Trophoblast cell (in vitro differentiated cells and primary cell): ENCODE results near the gene TENM4.

Source experiments
- DNase-seq, 2 donors: peaks; one replicate each; pipeline ENCODE4 v3.0.0-alpha.2; 2016
- H2AFZ ChIP-seq: 2 replicates; pipeline ENCODE4 v1.6.1; 2013; ENCODE audit warnings: low read length, moderate library complexity, mild to moderate bottlenecking; ENCODE audit not compliant: insufficient read depth, poor library complexity
- H2AK5ac ChIP-seq: 2 replicates; pipeline ENCODE4 v1.6.1; 2013; ENCODE audit warnings: mild to moderate bottlenecking, low read length
- H2BK120ac ChIP-seq: 2 replicates; pipeline ENCODE4 v1.6.1; 2013; ENCODE audit warnings: low read length, mild to moderate bottlenecking, moderate library complexity; ENCODE audit not compliant: insufficient read depth, poor library complexity
- H2BK12ac ChIP-seq: 2 replicates; pipeline ENCODE4 v1.6.1; 2013; ENCODE audit warnings: mild to moderate bottlenecking, low read length, moderate library complexity
- H2BK5ac ChIP-seq: 2 replicates; pipeline ENCODE4 v1.6.1; 2013; ENCODE audit warnings: low read length, low read depth, moderate library complexity, mild to moderate bottlenecking; ENCODE audit not compliant: poor library complexity
- H3K14ac ChIP-seq: 2 replicates; pipeline ENCODE4 v1.6.1; 2013; ENCODE audit warnings: mild to moderate bottlenecking, low read length
- H3K18ac ChIP-seq: 2 replicates; pipeline ENCODE4 v1.6.1; 2013; ENCODE audit warnings: mild to moderate bottlenecking, low read length
- H3K23ac ChIP-seq: 2 replicates; pipeline ENCODE4 v1.6.1; 2013; ENCODE audit warnings: low read length
- H3K27ac ChIP-seq: 2 replicates; pipeline ENCODE4 v1.5.1; 2013; ENCODE audit warnings: low read depth, mild to moderate bottlenecking, inconsistent platforms, low read length, moderate library complexity
- H3K27me3 ChIP-seq: 2 replicates; pipeline ENCODE4 v1.6.1; 2013; ENCODE audit warnings: inconsistent platforms, mild to moderate bottlenecking, low read length, moderate library complexity; ENCODE audit not compliant: insufficient read depth
- H3K36me3 ChIP-seq, 2 experiments: 1 replicate in 1 of 2; 2 replicates in 1 of 2; pipeline ENCODE4 v1.6.1; 2013; ENCODE audit warnings: low read length in 2 of 2, mild to moderate bottlenecking in 2 of 2, moderate library complexity in 1 of 2; ENCODE audit not compliant: insufficient read depth in 2 of 2, control insufficient read depth in 1 of 2
- H3K4ac ChIP-seq: 2 replicates; pipeline ENCODE4 v1.6.1; 2013; ENCODE audit warnings: low read depth, mild to moderate bottlenecking, low read length, moderate library complexity
- H3K4me1 ChIP-seq, 2 experiments: 1 replicate in 1 of 2; 2 replicates in 1 of 2; pipeline ENCODE4 v1.6.1; 2013; ENCODE audit warnings: low read length in 2 of 2, mild to moderate bottlenecking in 2 of 2, moderate library complexity in 1 of 2; ENCODE audit not compliant: insufficient read depth in 2 of 2, control insufficient read depth in 1 of 2
- H3K4me2 ChIP-seq: 2 replicates; pipeline ENCODE4 v1.6.1; 2013; ENCODE audit warnings: inconsistent platforms, mild to moderate bottlenecking, low read length, moderate library complexity
- H3K4me3 ChIP-seq: 2 replicates; pipeline ENCODE4 v1.5.1; 2013; ENCODE audit warnings: mild to moderate bottlenecking, low read depth, low read length, inconsistent platforms
- H3K79me1 ChIP-seq: one replicate; pipeline ENCODE4 v1.6.1; 2013; ENCODE audit warnings: low read length
- H3K79me2 ChIP-seq: 2 replicates; pipeline ENCODE4 v1.6.1; 2013; ENCODE audit warnings: low read length, mild to moderate bottlenecking; ENCODE audit not compliant: control insufficient read depth, insufficient read depth, poor library complexity
- H3K9ac ChIP-seq: 2 replicates; pipeline ENCODE4 v1.6.1; 2013; ENCODE audit warnings: mild to moderate bottlenecking, low read length
- H3K9me3 ChIP-seq: 2 replicates; pipeline ENCODE4 v1.6.1; 2013; ENCODE audit warnings: low read depth, mild to moderate bottlenecking, control low read depth, inconsistent platforms, low read length; ENCODE audit not compliant: insufficient read depth
- H4K12ac ChIP-seq: 2 replicates; pipeline ENCODE4 v1.6.1; 2013; ENCODE audit warnings: low read depth, mild to moderate bottlenecking, low read length, moderate library complexity
- H4K8ac ChIP-seq: 2 replicates; pipeline ENCODE4 v1.6.1; 2013; ENCODE audit warnings: low read depth, mild to moderate bottlenecking, low read length, moderate library complexity
- H4K91ac ChIP-seq: one replicate; pipeline ENCODE4 v1.6.1; 2013; ENCODE audit warnings: low read depth, mild to moderate bottlenecking, low read length, moderate library complexity
- WGBS: extraction: QIAGEN DNeasy Blood & Tissue Kit; methylation state at CpG from one replicate; pipeline ENCODE4 v1.1.7; 2013; ENCODE audit warnings: missing lambda C conversion rate; ENCODE audit not compliant: insufficient read length, insufficient coverage; ENCODE audit errors: extremely low coverage; 5-methylcytosine and 5-hydroxymethylcytosine counted together

TENM4 gene

GRCh38 chr11:79160791-79161403 is 279.9 kb downstream of the TENM4 start:
- Histone ChIP-seq H3K18ac (no peak overlapping the region), H4K91ac (no peak overlapping the region), H4K12ac (no peak overlapping the region), H3K36me3 (no peaks in the 10 kb centered on the region), H3K4me3 (no peak overlapping the region), H2AFZ (no peak overlapping the region), H2BK12ac (no peak overlapping the region), H2AK5ac (no peak overlapping the region), H3K27me3 (no peaks in the 10 kb centered on the region), H3K4me2 (no peak overlapping the region), H2BK5ac (no peak overlapping the region), H3K79me1 (peaks cover 20% of the 10 kb centered on the region), H3K9ac (no peak overlapping the region), H3K23ac (no peak overlapping the region), H3K4ac (no peak overlapping the region), H3K79me2 (peaks cover 2% of the 10 kb centered on the region), H3K14ac (no peak overlapping the region), H3K9me3 (no peaks in the 10 kb centered on the region), H2BK120ac (no peak overlapping the region), H3K4me1 (peaks cover 14 to 20% of the 10 kb centered on the region in 2 experiments), H3K27ac (no peak overlapping the region), H4K8ac (no peak overlapping the region)
- WGBS = no CpG with 5 or more reads among the region's 5 CpGs
- peak in 1 of 2 donors; percentile 63 for DNase-seq

- H3K9me3 ChIP-seq = no peaks in the 10 kb centered on the region
- no peak overlapping the region for H3K23ac ChIP-seq
- H4K12ac ChIP-seq = no peak overlapping the region
- H3K27ac ChIP-seq = no peak overlapping the region
- H2BK12ac ChIP-seq = peak overlapping the region; percentile 76
- H3K36me3 ChIP-seq = no peaks in the 10 kb centered on the region
- H4K8ac ChIP-seq = no peak overlapping the region
- no peak for DNase-seq
- no peak overlapping the region for H2BK5ac ChIP-seq
- no peak overlapping the region for H3K4ac ChIP-seq
- no peak overlapping the region for H2AFZ ChIP-seq
- peak overlapping the region; percentile 65 for H4K91ac ChIP-seq
- peak overlapping the region; percentile 4 for H3K9ac ChIP-seq
- 100% methylated on average over 1 of the region's 6 CpGs for WGBS
- peak overlapping the region; percentile 68 for H2BK120ac ChIP-seq
- H3K18ac ChIP-seq = peak overlapping the region; percentile 3
- peaks cover 14 to 21% of the 10 kb centered on the region in 2 experiments for H3K4me1 ChIP-seq
- H2AK5ac ChIP-seq = peak overlapping the region; percentile 50
- H3K14ac ChIP-seq = no peak overlapping the region
- peaks cover 23% of the 10 kb centered on the region for H3K79me1 ChIP-seq
- H3K27me3 ChIP-seq = no peaks in the 10 kb centered on the region
- peaks cover 2% of the 10 kb centered on the region for H3K79me2 ChIP-seq
- no peak overlapping the region for H3K4me2 ChIP-seq
- H3K4me3 ChIP-seq = no peak overlapping the region
These were observed 281.0 kb downstream of the TENM4 start for GRCh38 chr11:79159657-79160450.

GRCh38 chr11:79157738-79158137 is 283.1 kb downstream of the TENM4 start:
- WGBS = no CpG with 5 or more reads among the region's 4 CpGs
- no peak overlapping the region for H3K27ac ChIP-seq
- no peak overlapping the region for H4K8ac ChIP-seq
- peaks cover 2% of the 10 kb centered on the region for H3K79me2 ChIP-seq
- H3K9me3 ChIP-seq = peaks cover 2% of the 10 kb centered on the region
- H3K79me1 ChIP-seq = peaks cover 23% of the 10 kb centered on the region
- no peak overlapping the region for H3K9ac ChIP-seq
- no peaks in the 10 kb centered on the region for H3K27me3 ChIP-seq
- H3K4ac ChIP-seq = no peak overlapping the region
- H3K23ac ChIP-seq = no peak overlapping the region
- H3K4me2 ChIP-seq = no peak overlapping the region
- peak overlapping the region; percentile 35 for H2BK5ac ChIP-seq
- H3K14ac ChIP-seq = peak overlapping the region; percentile 42
- peak overlapping the region; percentile 53 for H4K91ac ChIP-seq
- no peak overlapping the region for H4K12ac ChIP-seq
- H3K4me1 ChIP-seq = peaks cover 14 to 21% of the 10 kb centered on the region in 2 experiments
- H3K4me3 ChIP-seq = no peak overlapping the region
- H2BK120ac ChIP-seq = peak overlapping the region; percentile 82
- peak overlapping the region; percentile 53 for H2BK12ac ChIP-seq
- no peaks in the 10 kb centered on the region for H3K36me3 ChIP-seq
- H2AK5ac ChIP-seq = peak overlapping the region; percentile 25
- H3K18ac ChIP-seq = peak overlapping the region; percentile 27
- no peak overlapping the region for H2AFZ ChIP-seq
- peak in 1 of 2 donors; percentile 56 for DNase-seq

- Histone ChIP-seq H3K79me2 (peaks cover 2% of the 10 kb centered on the region), H3K79me1 (peaks cover 23% of the 10 kb centered on the region), H3K18ac (peak overlapping the region; percentile 25), H2BK12ac (peak overlapping the region; percentile 51), H3K36me3 (no peaks in the 10 kb centered on the region), H2AFZ (no peak overlapping the region), H3K14ac (peak overlapping the region; percentile 24), H3K9me3 (peaks cover 2% of the 10 kb centered on the region), H2BK5ac (peak overlapping the region; percentile 11), H2AK5ac (peak overlapping the region; percentile 15), H4K8ac (peak overlapping the region; percentile 41), H3K4me1 (peaks cover 14 to 22% of the 10 kb centered on the region in 2 experiments), H3K4me2 (no peak overlapping the region), H3K9ac (no peak overlapping the region), H4K91ac (peak overlapping the region; percentile 67), H3K23ac (no peak overlapping the region), H3K27me3 (no peaks in the 10 kb centered on the region), H2BK120ac (peak overlapping the region; percentile 35), H3K27ac (no peak overlapping the region), H3K4ac (no peak overlapping the region), H3K4me3 (no peak overlapping the region), H4K12ac (no peak overlapping the region)
- no peak for DNase-seq
- WGBS = no CpG with 5 or more reads among the region's 6 CpGs
These were observed 284.8 kb downstream of the TENM4 start for GRCh38 chr11:79156031-79156430.
